Measurements from ENCODE around the gene B3GALT5.
"Not testable (repeated sequence)": the region's sequence is repeated elsewhere in the genome, so short reads cannot be mapped to it uniquely, and the experiment has no call there.

B3GALT5 gene

GRCh38 chr21:39579734-39580332 is 32.9 kb upstream of the B3GALT5 start:
- TF ChIP-seq CTCF (IDR thresholded peaks at IDR 0.05; ENCODE audit: low read depth, low read length, missing control alignments) = no peak
- no peak overlapping the region for H3K4me3 ChIP-seq (ENCODE audit: low read depth, low read length)
- DNase-seq (ENCODE audit: low read depth) = no peak

GRCh38 chr21:39580744-39581143 is 32.0 kb upstream of the B3GALT5 start:
- no peak for TF ChIP-seq CTCF (IDR thresholded peaks at IDR 0.05; ENCODE audit: low read depth, low read length, missing control alignments)
- no peak for DNase-seq (ENCODE audit: low read depth)
- no peak overlapping the region for H3K4me3 ChIP-seq (ENCODE audit: low read depth, low read length)

- no peak for TF ChIP-seq CTCF (IDR thresholded peaks at IDR 0.05; ENCODE audit: low read depth, low read length, missing control alignments)
- H3K4me3 ChIP-seq (ENCODE audit: low read depth, low read length) = no peak overlapping the region
- DNase-seq (ENCODE audit: low read depth) = no peak
Measured at GRCh38 chr21:39581414-39581813, 31.3 kb upstream of the B3GALT5 start.

GRCh38 chr21:39582749-39583148 is 30.0 kb upstream of the B3GALT5 start:
- no peak for DNase-seq (ENCODE audit: low read depth)
- no peak overlapping the region for H3K4me3 ChIP-seq (ENCODE audit: low read depth, low read length)
- TF ChIP-seq CTCF (IDR thresholded peaks at IDR 0.05; ENCODE audit: low read depth, low read length, missing control alignments) = no peak

- DNase-seq (ENCODE audit: low read depth); H3K4me3 ChIP-seq (ENCODE audit: low read depth, low read length): not testable (repeated sequence)
Measured at GRCh38 chr21:39583586-39583985, 29.2 kb upstream of the B3GALT5 start.

- DNase-seq (ENCODE audit: low read depth) = no peak
- no peak overlapping the region for H3K4me3 ChIP-seq (ENCODE audit: low read depth, low read length)
- no peak for TF ChIP-seq CTCF (IDR thresholded peaks at IDR 0.05; ENCODE audit: low read depth, low read length, missing control alignments)
Measured at GRCh38 chr21:39587376-39587775, 25.4 kb upstream of the B3GALT5 start.

- DNase-seq (ENCODE audit: low read depth) = no peak
- no peak overlapping the region for H3K4me3 ChIP-seq (ENCODE audit: low read depth, low read length)
- TF ChIP-seq CTCF (IDR thresholded peaks at IDR 0.05; ENCODE audit: low read depth, low read length, missing control alignments) = no peak
Measured at GRCh38 chr21:39588884-39589283, 23.9 kb upstream of the B3GALT5 start.
